ENCODE measurements around the gene PARP9. TPM values are rescaled to one million over a fixed set of nuclear protein-coding genes. Genes with fewer than 3 reads are reported as not detected.

Gene PARP9
- total and polyA plus RNA-seq, 2 of the 8 experiments (the other 6 are each of a cell fraction or from before 2014, with no cell fraction given) = 3.7 to 4.5 TPM

DNA sequence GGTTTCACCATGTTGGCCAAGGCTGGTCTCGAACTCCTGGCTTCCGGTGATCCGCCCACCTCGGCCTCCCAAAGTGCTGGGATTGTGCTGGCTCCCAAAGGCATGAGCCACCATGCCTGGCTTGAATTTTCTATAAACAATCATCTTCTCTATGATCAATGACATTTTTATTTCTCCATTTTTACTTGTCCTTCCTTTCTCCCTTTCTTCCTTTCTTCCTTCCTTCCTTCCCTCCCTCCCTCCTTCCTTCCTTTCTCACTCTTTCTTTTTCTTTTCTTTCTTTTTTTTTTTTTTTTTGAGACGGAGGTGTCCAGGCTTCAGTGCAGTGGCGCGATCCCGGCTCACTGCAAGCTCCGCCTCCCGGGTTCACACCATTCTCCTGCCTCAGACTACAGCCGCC lies 40.8 kb downstream of the PARP9 start:
- no peaks in the 10 kb centered on the region for H3K9me3 ChIP-seq (ENCODE audit: insufficient read depth in 2 of 2, low read depth in 1 of 2, low read length in 1 of 2)
- TF ChIP-seq SUZ12 (IDR thresholded peaks at IDR 0.05; ENCODE audit: low read length) = no peak
- TF ChIP-seq SP1 (IDR thresholded peaks at IDR 0.05; ENCODE audit: low read depth, low read length) = no peak
- no peak for TF ChIP-seq BCL11A (IDR thresholded peaks at IDR 0.05; ENCODE audit: low read depth in 2 of 2, low read length in 2 of 2)
- TF ChIP-seq SP4 (IDR thresholded peaks at IDR 0.05; ENCODE audit: low read length) = no peak
- no peak for TF ChIP-seq MAFK (IDR thresholded peaks at IDR 0.05; ENCODE audit: low read depth, low read length)
- TF ChIP-seq JUND (IDR thresholded peaks at IDR 0.05; ENCODE audit: low read length) = no peak
- TF ChIP-seq ATF3 (IDR thresholded peaks at IDR 0.05; ENCODE audit: insufficient read depth, low read depth, low read length) = no peak

More for the DNA sequence above, 40.8 kb downstream of the PARP9 start:
- Histone ChIP-seq H4K5ac (ENCODE audit: insufficient read length, low read depth, low read length) (no peak overlapping the region), H3K4me3 (ENCODE audit: extremely low read depth in 1 of 4, insufficient read depth in 2 of 4, low read depth in 3 of 4, low read length in 4 of 4) (no peak overlapping the region), H3K18ac (ENCODE audit: extremely low read depth, low read length) (no peak overlapping the region), H3K27me3 (replicated peaks in 1 of 4; ENCODE audit: control insufficient read depth in 3 of 4, extremely low read depth in 1 of 4, insufficient read depth in 3 of 4, low read length in 3 of 4) (no peaks in the 10 kb centered on the region), H3K36me3 (ENCODE audit: control insufficient read depth in 2 of 4, insufficient read depth in 4 of 4, low read length in 3 of 4) (no peaks in the 10 kb centered on the region), H2BK20ac (ENCODE audit: low read length) (no peak overlapping the region), H3K79me1 (ENCODE audit: low read depth, low read length) (no peaks in the 10 kb centered on the region), H4K20me1 (replicated peaks in 1 of 2; ENCODE audit: control insufficient read depth in 1 of 2, insufficient read depth in 2 of 2, low read length in 2 of 2) (no peaks in the 10 kb centered on the region), H3K9ac (replicated peaks in 1 of 4; ENCODE audit: extremely low read depth in 1 of 4, low read depth in 3 of 4, low read length in 3 of 4) (no peak overlapping the region), H2BK5ac (ENCODE audit: low read depth, low read length) (no peak overlapping the region), H3K23me2 (ENCODE audit: low read depth, low read length) (no peaks in the 10 kb centered on the region), H3K14ac (ENCODE audit: insufficient read length) (no peak overlapping the region), H3K23ac (ENCODE audit: insufficient read length) (no peak overlapping the region), H2AK5ac (ENCODE audit: low read depth, low read length) (no peak overlapping the region), H4K8ac (ENCODE audit: extremely low read depth, insufficient read depth, low read length) (no peak overlapping the region), H3K56ac (replicated peaks; ENCODE audit: insufficient read length, low read depth, low read length) (no peak overlapping the region), H2AFZ (ENCODE audit: low read length) (no peak overlapping the region), H2BK120ac (replicated peaks; ENCODE audit: low read depth, low read length) (no peak overlapping the region), H3K4me1 (replicated peaks in 1 of 4; ENCODE audit: control insufficient read depth in 3 of 4, insufficient read depth in 4 of 4, low read length in 3 of 4) (no peaks in the 10 kb centered on the region), H3K27ac (ENCODE audit: low read depth, low read length) (no peak overlapping the region), H4K91ac (replicated peaks; ENCODE audit: insufficient read length, low read length) (no peak overlapping the region), H2BK12ac (ENCODE audit: low read depth, low read length) (no peak overlapping the region), H3K4me2 (ENCODE audit: insufficient read depth in 1 of 2, low read depth in 2 of 2, low read length in 2 of 2) (no peak overlapping the region), H3K4ac (replicated peaks; ENCODE audit: insufficient read length, low read depth, low read length) (no peak overlapping the region), H2BK15ac (ENCODE audit: low read length) (no peak overlapping the region), H3K79me2 (ENCODE audit: control insufficient read depth in 1 of 2, insufficient read depth in 2 of 2, low read length in 2 of 2) (no peaks in the 10 kb centered on the region)
- ChIA-PET POLR2A (ENCODE audit: partially characterized antibody) (no interaction called here), CTCF (ENCODE audit: partially characterized antibody) (interaction anchor here (1.4 kb wide), 1 partner anchor 156 kb away, joined by 3 read pairs; no protein-coding TSS in a partner anchor)
- FAIRE-seq = no peak
- DNase-seq (ENCODE audit: low read depth in 1 of 2, low spot score in 2 of 2) = no peak
- 85% methylated on average over 8 of the region's 11 CpGs; no CpG with 5 or more reads in 1 of the 2 experiments for WGBS, 2 experiments (ENCODE audit: extremely low coverage in 1 of 2, insufficient coverage in 1 of 2, insufficient read length in 1 of 2, insufficient replicate concordance in 2 of 2, low coverage in 1 of 2, low lambda C conversion rate in 2 of 2, missing lambda C conversion rate in 1 of 2)
